H1 (cell line): Measurements from ENCODE around the gene CIBAR2.

Experiments
- BRCA1 ChIP-seq: IDR thresholded peaks from 2 replicates; pipeline ENCODE4 v1.6.1; 2012; ENCODE audit warnings: low read depth, low read length, improper control_type of control experiment
- CHD2 ChIP-seq: IDR thresholded peaks from 2 replicates; pipeline ENCODE4 v1.6.1; 2012; ENCODE audit warnings: low read length, improper control_type of control experiment
- FOSL1 ChIP-seq: IDR thresholded peaks from 2 replicates; pipeline ENCODE4 v1.6.1; 2011; ENCODE audit warnings: mild to moderate bottlenecking, low read depth, low read length, moderate library complexity; ENCODE audit not compliant: insufficient read depth
- NRF1 ChIP-seq: IDR thresholded peaks from 2 replicates; pipeline ENCODE4 v1.6.1; 2011; ENCODE audit warnings: mild to moderate bottlenecking, low read depth, low read length, improper control_type of control experiment
- POLR2A ChIP-seq, 2 experiments: IDR thresholded peaks; 1 replicate in 1 of 2; 2 replicates in 1 of 2; pipeline ENCODE4 v1.6.1; 2011; ENCODE audit warnings: low read depth in 2 of 2, low read length in 2 of 2, mild to moderate bottlenecking in 2 of 2; ENCODE audit errors: control extremely low read depth in 1 of 2
- POLR2AphosphoS5 ChIP-seq: IDR thresholded peaks from 2 replicates; pipeline ENCODE4 v1.6.1; 2011; ENCODE audit warnings: low read depth, low read length
- RAD21 ChIP-seq, 2 experiments: IDR thresholded peaks in 1 of 2; conservative IDR thresholded peaks in 1 of 2; 2 replicates each; pipeline ENCODE4 v1.6.1; 2011; ENCODE audit warnings: low read depth in 2 of 2, low read length in 2 of 2, improper control_type of control experiment in 1 of 2, inconsistent platforms in 1 of 2, mild to moderate bottlenecking in 1 of 2, moderate library complexity in 1 of 2
- SP2 ChIP-seq: IDR thresholded peaks from 2 replicates; pipeline ENCODE4 v1.6.1; 2012; ENCODE audit warnings: mild to moderate bottlenecking, low read length, inconsistent platforms
- TF ChIP-seq, protein P1 (sequence below), 3 experiments: IDR thresholded peaks; 1 replicate in 2 of 3; 2 replicates in 1 of 3; pipeline versions ENCODE4 v1.5.1 to v1.6.1; 2011; ENCODE audit warnings: low read length in 3 of 3, mild to moderate bottlenecking in 3 of 3, inconsistent platforms in 2 of 3, low read depth in 1 of 3, moderate library complexity in 1 of 3; ENCODE audit not compliant: insufficient read depth in 1 of 3; ENCODE audit errors: control extremely low read depth in 1 of 3
- TF ChIP-seq, protein P2 (sequence below): IDR thresholded peaks from 2 replicates; pipeline ENCODE4 v1.6.1; 2011; ENCODE audit warnings: low read depth, mild to moderate bottlenecking, low read length; ENCODE audit not compliant: insufficient read depth

- TF ChIP-seq BRCA1 (no peak), SP2 (no peak), FOSL1 (no peak), RAD21 (IDR thresholded peaks at IDR 0.05 in 1 of 2, conservative IDR thresholded peaks at IDR 0.05 in 1 of 2; ENCODE audit: low read depth in 2 of 2, low read length in 2 of 2) (no peak), CHD2 (no peak), NRF1 (no peak), POLR2A (IDR thresholded peaks at IDR 0.05; ENCODE audit: control extremely low read depth in 1 of 2, low read depth in 2 of 2, low read length in 2 of 2) (no peak), POLR2AphosphoS5 (no peak)
- TF ChIP-seq, protein P1, sequence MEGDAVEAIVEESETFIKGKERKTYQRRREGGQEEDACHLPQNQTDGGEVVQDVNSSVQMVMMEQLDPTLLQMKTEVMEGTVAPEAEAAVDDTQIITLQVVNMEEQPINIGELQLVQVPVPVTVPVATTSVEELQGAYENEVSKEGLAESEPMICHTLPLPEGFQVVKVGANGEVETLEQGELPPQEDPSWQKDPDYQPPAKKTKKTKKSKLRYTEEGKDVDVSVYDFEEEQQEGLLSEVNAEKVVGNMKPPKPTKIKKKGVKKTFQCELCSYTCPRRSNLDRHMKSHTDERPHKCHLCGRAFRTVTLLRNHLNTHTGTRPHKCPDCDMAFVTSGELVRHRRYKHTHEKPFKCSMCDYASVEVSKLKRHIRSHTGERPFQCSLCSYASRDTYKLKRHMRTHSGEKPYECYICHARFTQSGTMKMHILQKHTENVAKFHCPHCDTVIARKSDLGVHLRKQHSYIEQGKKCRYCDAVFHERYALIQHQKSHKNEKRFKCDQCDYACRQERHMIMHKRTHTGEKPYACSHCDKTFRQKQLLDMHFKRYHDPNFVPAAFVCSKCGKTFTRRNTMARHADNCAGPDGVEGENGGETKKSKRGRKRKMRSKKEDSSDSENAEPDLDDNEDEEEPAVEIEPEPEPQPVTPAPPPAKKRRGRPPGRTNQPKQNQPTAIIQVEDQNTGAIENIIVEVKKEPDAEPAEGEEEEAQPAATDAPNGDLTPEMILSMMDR (IDR thresholded peaks at IDR 0.05; ENCODE audit: control extremely low read depth in 1 of 3, insufficient read depth in 1 of 3, low read depth in 1 of 3, low read length in 3 of 3), result no peak
- TF ChIP-seq, protein P2, sequence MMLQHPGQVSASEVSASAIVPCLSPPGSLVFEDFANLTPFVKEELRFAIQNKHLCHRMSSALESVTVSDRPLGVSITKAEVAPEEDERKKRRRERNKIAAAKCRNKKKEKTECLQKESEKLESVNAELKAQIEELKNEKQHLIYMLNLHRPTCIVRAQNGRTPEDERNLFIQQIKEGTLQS, result no peak
These were observed 63.2 kb downstream of the CIBAR2 start for GRCh38 chr16:85048921-85049562.
